Glomerular endothelial cell (primary cell): ENCODE results near the gene DNAAF2. TPM values are rescaled to one million over a fixed set of nuclear protein-coding genes. Genes with fewer than 3 reads are reported as not detected.
"Not testable (repeated sequence)": the region's sequence is repeated elsewhere in the genome, so short reads cannot be mapped to it uniquely, and the experiment has no call there.

Experiments
- DNase-seq: peaks from one replicate; pipeline ENCODE4 v3.0.0-alpha.2; 2011; ENCODE audit warnings: low read depth, low spot score; ENCODE audit errors: extremely low read depth
- total RNA-seq: library from RNA; depleted of rRNA; stranded (reverse); fragments of >200 nt; gene quantifications from 2 replicates; pipeline ENCODE4 v1.2.3, GENCODE V29; 2015

The DNAAF2 gene
- total RNA-seq, 1 donor from 2014 or later: 9.4 TPM

GRCh38 chr14:49622022-49622607, 12.9 kb downstream of the DNAAF2 start:
- DNase-seq: no peak

- DNase-seq: no peak
Observed at GRCh38 chr14:49621114-49621881, 13.7 kb downstream of the DNAAF2 start.

- DNase-seq: peak; percentile 90
Observed at GRCh38 chr14:49620182-49621113, 14.6 kb downstream of the DNAAF2 start, which contains the start of the genes MGAT2 and RPL36AL. MGAT2 (plus strand) TSS chr14:49620799; CDS start chr14:49621269, 470 bp downstream. RPL36AL (minus strand) TSS chr14:49620626; CDS start chr14:49619104, 1,522 bp downstream.

- DNase-seq: no peak
Observed at GRCh38 chr14:49619730-49620129, 15.3 kb downstream of the DNAAF2 start.

- not testable (repeated sequence) for DNase-seq
Observed at GRCh38 chr14:49619273-49619672, 15.8 kb downstream of the DNAAF2 start.

GRCh38 chr14:49617852-49618519, 17.1 kb downstream of the DNAAF2 start:
- DNase-seq: no peak

GRCh38 chr14:49615776-49616175, 19.3 kb downstream of the DNAAF2 start:
- DNase-seq: no peak

GRCh38 chr14:49614196-49614595, 20.8 kb downstream of the DNAAF2 start:
- no peak for DNase-seq

GRCh38 chr14:49612671-49613070, 22.4 kb downstream of the DNAAF2 start:
- no peak for DNase-seq

GRCh38 chr14:49612251-49612650, 22.8 kb downstream of the DNAAF2 start:
- DNase-seq: no peak

GRCh38 chr14:49607583-49607982, 27.5 kb downstream of the DNAAF2 start:
- DNase-seq: no peak

GRCh38 chr14:49598485-49599300, 36.4 kb downstream of the DNAAF2 start, which contains the start of gene LRR1:
LRR1 (plus strand) TSS chr14:49598940; CDS start chr14:49599021, 81 bp downstream.
- no peak for DNase-seq

- DNase-seq: no peak
Observed at GRCh38 chr14:49598189-49598484, 36.9 kb downstream of the DNAAF2 start.

- no peak for DNase-seq
Observed at GRCh38 chr14:49594347-49595091, 40.5 kb downstream of the DNAAF2 start.

- no peak for DNase-seq
Observed at GRCh38 chr14:49593016-49593415, 42.0 kb downstream of the DNAAF2 start.

- DNase-seq: no peak
Observed at GRCh38 chr14:49589387-49589786, 45.7 kb downstream of the DNAAF2 start.

GRCh38 chr14:49586673-49587460, 48.2 kb downstream of the DNAAF2 start:
- DNase-seq: peak; percentile 89
